Tibial nerve (tissue), 4 donors: ENCODE measurements around the gene MMP14. TPM values are rescaled to one million over a fixed set of nuclear protein-coding genes. Genes with fewer than 3 reads are reported as not detected.
"Not testable (repeated sequence)": the region's sequence is repeated elsewhere in the genome, so short reads cannot be mapped to it uniquely, and the experiment has no call there.

Experiments used
- DNase-seq, 2 donors: peaks; one replicate each; pipeline ENCODE4 v3.0.0-alpha.2; 2019; ENCODE audit warnings: low spot score in 2 of 2
- H3K27ac ChIP-seq, 4 donors: fragments of 200-600 bp; sonication (generic) in 3 of 4; one replicate each; pipeline ENCODE4 v1.5.1; 2017 to 2019; ENCODE audit warnings: mild to moderate bottlenecking in 1 of 4
- H3K27me3 ChIP-seq, 2 donors: fragments of 200-600 bp; sonication (generic) in 1 of 2; one replicate each; pipeline versions ENCODE4 v1.5.1 to v1.6.0; 2017 to 2019
- H3K36me3 ChIP-seq, 3 donors: fragments of 200-600 bp; sonication (generic); one replicate each; pipeline ENCODE4 v1.5.1; 2018 to 2019
- H3K4me1 ChIP-seq, 4 donors: fragments of 200-600 bp; sonication (generic) in 3 of 4; one replicate each; pipeline ENCODE4 v1.5.1; 2017 to 2019
- H3K4me3 ChIP-seq, 4 donors: fragments of 200-600 bp; sonication (generic) in 3 of 4; one replicate each; pipeline ENCODE4 v1.5.1; 2017 to 2019; ENCODE audit warnings: mild to moderate bottlenecking in 1 of 4, moderate library complexity in 1 of 4
- H3K9me3 ChIP-seq, 4 donors: fragments of 200-600 bp; sonication (generic) in 3 of 4; one replicate each; pipeline ENCODE4 v1.5.1; 2017 to 2019
- EP300 ChIP-seq, 2 donors: sonication (generic); formaldehyde crosslinking; IDR thresholded peaks; one replicate each; pipeline ENCODE4 v1.6.1; 2017; ENCODE audit warnings: antibody characterized with exemption in 2 of 2, mild to moderate bottlenecking in 1 of 2
- POLR2A ChIP-seq, 2 donors: fragments of 450-650 bp; IDR thresholded peaks; one replicate each; pipeline ENCODE4 v1.6.1; 2017; ENCODE audit warnings: antibody characterized with exemption in 2 of 2, mild to moderate bottlenecking in 2 of 2, moderate library complexity in 2 of 2
- WGBS, 2 donors: methylation state at CpG; one replicate each; pipeline ENCODE4 v1.1.5; 2018; 5-methylcytosine and 5-hydroxymethylcytosine counted together
- total RNA-seq, 4 donors: library from RNA; depleted of rRNA; stranded (reverse); fragments of >200 nt; gene quantifications; one replicate each; pipeline ENCODE4 v1.1.0, GENCODE V29; 2016
- TF ChIP-seq, protein P1 (sequence below), 5 experiments: fragments of 200-600 bp in 3 of 5; fragments of 450-650 bp in 2 of 5; sonication (generic) in 3 of 5; IDR thresholded peaks; one replicate each; pipeline ENCODE4 v1.5.1; 2016 to 2019; ENCODE audit warnings: antibody characterized with exemption in 5 of 5, mild to moderate bottlenecking in 3 of 5, moderate library complexity in 2 of 5

MMP14 gene
- total RNA-seq, 4 donors from 2014 or later = 101 to 222 (median 145) TPM

DNA sequence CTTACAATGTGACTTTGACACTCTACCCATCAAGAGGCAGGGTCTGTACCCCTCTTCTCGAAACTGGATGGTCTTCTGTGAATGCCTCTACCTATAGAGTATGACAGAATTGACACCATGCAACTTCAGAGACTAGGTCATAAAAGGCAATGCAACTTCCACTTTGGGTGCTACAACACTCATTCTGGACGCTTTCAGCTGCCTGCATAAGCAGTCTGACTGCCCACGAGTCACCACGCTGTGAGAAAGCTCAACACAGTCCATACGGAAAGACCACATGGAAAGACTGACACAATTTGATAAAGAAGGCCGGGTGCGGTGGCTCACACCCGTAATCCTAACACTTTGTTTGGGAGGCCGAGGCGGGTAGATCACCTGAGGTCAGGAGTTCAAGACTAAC lies 36.0 kb upstream of the MMP14 start:
- 83 to 91% methylated on average over 10 of the region's 10 CpGs for WGBS, 2 donors
- no peak overlapping the region for H3K4me3 ChIP-seq
- H3K36me3 ChIP-seq = no peaks in the 10 kb centered on the region
- H3K27ac ChIP-seq = no peak overlapping the region
- DNase-seq = no peak
- H3K9me3 ChIP-seq = no peaks in the 10 kb centered on the region
- no peaks in the 10 kb centered on the region for H3K27me3 ChIP-seq
- H3K4me1 ChIP-seq = no peaks in the 10 kb centered on the region
- TF ChIP-seq, protein P1, sequence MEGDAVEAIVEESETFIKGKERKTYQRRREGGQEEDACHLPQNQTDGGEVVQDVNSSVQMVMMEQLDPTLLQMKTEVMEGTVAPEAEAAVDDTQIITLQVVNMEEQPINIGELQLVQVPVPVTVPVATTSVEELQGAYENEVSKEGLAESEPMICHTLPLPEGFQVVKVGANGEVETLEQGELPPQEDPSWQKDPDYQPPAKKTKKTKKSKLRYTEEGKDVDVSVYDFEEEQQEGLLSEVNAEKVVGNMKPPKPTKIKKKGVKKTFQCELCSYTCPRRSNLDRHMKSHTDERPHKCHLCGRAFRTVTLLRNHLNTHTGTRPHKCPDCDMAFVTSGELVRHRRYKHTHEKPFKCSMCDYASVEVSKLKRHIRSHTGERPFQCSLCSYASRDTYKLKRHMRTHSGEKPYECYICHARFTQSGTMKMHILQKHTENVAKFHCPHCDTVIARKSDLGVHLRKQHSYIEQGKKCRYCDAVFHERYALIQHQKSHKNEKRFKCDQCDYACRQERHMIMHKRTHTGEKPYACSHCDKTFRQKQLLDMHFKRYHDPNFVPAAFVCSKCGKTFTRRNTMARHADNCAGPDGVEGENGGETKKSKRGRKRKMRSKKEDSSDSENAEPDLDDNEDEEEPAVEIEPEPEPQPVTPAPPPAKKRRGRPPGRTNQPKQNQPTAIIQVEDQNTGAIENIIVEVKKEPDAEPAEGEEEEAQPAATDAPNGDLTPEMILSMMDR (IDR thresholded peaks at IDR 0.05) = no peak
- TF ChIP-seq POLR2A (IDR thresholded peaks at IDR 0.05) = no peak
- TF ChIP-seq EP300 (IDR thresholded peaks at IDR 0.05) = no peak

DNA sequence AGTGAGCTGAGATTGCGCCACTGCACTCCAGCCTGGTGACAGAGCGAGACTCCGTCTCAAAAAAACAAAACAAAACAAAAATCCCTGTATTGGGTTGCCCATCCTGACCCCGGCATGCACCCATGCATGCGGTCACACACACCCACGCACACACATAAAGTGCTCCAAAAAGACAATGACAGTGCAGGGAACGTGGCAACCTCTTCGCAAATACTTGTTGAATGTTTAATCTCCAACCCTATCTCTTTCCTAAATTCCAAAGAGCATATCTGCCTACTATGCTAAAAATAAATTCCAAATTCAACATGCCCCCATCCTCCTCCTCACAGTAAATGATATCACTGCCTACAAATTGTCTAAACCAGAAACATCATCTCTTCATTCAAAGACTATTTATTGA lies 34.7 kb upstream of the MMP14 start:
- no peak for DNase-seq
- H3K9me3 ChIP-seq = no peaks in the 10 kb centered on the region
- 72 to 79% methylated on average over 8 of the region's 8 CpGs for WGBS, 2 donors
- no peak overlapping the region for H3K4me3 ChIP-seq
- H3K36me3 ChIP-seq = no peaks in the 10 kb centered on the region
- TF ChIP-seq EP300 (IDR thresholded peaks at IDR 0.05) = no peak
- TF ChIP-seq, protein P1 (IDR thresholded peaks at IDR 0.05) = no peak
- H3K27me3 ChIP-seq = no peaks in the 10 kb centered on the region
- no peak overlapping the region for H3K27ac ChIP-seq
- H3K4me1 ChIP-seq = no peaks in the 10 kb centered on the region

DNA sequence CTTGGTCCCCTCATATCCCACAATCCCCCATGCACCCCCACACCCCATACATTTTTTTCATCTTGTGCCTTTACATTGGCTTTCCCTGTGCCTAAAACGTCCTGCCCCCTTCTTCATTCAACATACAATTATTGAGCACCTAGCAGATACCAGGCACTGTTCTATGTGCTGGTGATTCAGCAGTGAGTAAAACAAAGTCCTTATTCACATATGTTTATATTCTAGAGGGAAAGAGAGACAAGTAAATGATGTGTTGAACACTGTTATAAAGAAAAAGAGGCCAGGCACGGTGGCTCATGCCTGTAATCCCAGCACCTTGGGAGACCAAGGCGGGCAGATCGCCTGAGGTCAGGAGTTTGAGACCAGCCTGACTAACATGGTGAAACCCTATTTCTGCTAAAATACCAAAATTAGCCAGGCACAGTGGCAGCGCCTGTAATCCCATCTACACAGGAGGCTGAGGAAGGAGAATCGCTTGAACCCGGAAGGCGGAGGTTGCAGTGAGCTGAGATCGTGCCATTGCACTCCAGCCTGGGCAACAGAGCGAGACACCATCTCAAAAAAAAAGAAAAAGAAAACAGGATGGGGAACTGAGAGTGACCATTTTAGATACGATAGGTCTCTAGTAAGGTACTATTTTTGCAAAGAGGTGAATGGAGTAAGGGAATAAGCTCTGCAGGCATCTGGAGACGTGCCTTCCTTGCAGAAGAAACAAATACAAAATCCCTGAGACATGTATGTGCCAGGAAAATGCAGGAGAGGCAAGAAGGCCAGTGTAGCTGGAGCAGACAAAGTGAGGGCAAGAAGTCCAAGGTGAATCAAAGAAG lies 33.3 kb upstream of the MMP14 start:
- Histone ChIP-seq H3K9me3 (no peaks in the 10 kb centered on the region), H3K27me3 (no peaks in the 10 kb centered on the region), H3K4me1 (no peaks in the 10 kb centered on the region), H3K36me3 (no peaks in the 10 kb centered on the region), H3K27ac (no peak overlapping the region), H3K4me3 (no peak overlapping the region)
- DNase-seq = no peak
- TF ChIP-seq POLR2A (IDR thresholded peaks at IDR 0.05) = no peak
- TF ChIP-seq, protein P1 (IDR thresholded peaks at IDR 0.05) = no peak
- no peak for TF ChIP-seq EP300 (IDR thresholded peaks at IDR 0.05)
- 71 to 78% methylated on average over 12 of the region's 12 CpGs for WGBS, 2 donors

DNA sequence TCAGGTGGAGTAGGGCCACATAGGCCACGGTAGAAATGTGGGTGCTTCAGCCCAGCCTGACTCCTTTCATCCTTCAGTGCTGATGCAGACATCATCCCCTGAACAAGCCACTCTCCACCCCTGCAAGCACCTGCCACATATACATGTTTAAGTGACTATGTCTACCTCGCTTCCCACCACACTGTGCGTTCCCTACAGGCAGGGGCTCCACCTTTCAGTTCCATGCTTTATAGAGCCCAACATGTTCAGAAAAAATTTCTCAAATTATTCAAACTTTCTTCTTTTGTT lies 32.8 kb upstream of the MMP14 start:
- no peaks in the 10 kb centered on the region for H3K36me3 ChIP-seq
- WGBS, 2 donors = 77 to 83% methylated on average over 3 of the region's 3 CpGs
- H3K4me1 ChIP-seq = no peaks in the 10 kb centered on the region
- no peak overlapping the region for H3K27ac ChIP-seq
- no peaks in the 10 kb centered on the region for H3K27me3 ChIP-seq
- H3K9me3 ChIP-seq = no peaks in the 10 kb centered on the region
- no peak overlapping the region for H3K4me3 ChIP-seq
- no peak for DNase-seq
- no peak for TF ChIP-seq POLR2A (IDR thresholded peaks at IDR 0.05)
- TF ChIP-seq EP300 (IDR thresholded peaks at IDR 0.05) = no peak
- TF ChIP-seq, protein P1 (IDR thresholded peaks at IDR 0.05) = no peak

DNA sequence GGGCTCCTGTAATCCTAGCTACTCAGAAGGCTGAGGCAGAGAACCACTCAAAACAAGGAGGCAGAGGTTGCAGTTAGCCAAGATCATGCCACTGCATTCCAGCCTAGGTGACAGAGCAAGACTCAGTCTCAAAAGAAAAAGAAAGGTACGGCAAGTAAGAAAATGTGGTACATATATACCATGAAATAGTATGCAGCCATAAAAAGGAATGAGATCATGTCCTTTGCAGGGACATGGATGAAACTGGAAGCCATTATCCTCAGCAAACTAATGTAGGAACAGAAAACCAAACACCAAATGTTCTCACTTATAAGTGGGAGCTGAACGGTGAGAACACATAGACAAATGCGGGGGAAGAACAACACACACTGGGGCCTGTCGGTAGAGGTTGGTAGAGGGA lies 31.1 kb upstream of the MMP14 start:
- not testable (repeated sequence) for H3K27ac ChIP-seq, H3K4me3 ChIP-seq, H3K9me3 ChIP-seq, H3K4me1 ChIP-seq, DNase-seq, H3K27me3 ChIP-seq, H3K36me3 ChIP-seq
- 81 to 97% methylated on average over 4 of the region's 4 CpGs for WGBS, 2 donors
